Astrocyte of the cerebellum (primary cell): Measurements from ENCODE around the gene LAMC2.

ENCODE experiments used
- DNase-seq: peaks from one replicate; pipeline ENCODE4 v3.0.0-alpha.2; 2011; ENCODE audit warnings: low read depth
- H3K4me3 ChIP-seq: 2 replicates; pipeline ENCODE4 v1.5.1; 2011; ENCODE audit warnings: mild to moderate bottlenecking, low read depth, low read length, moderate library complexity
- in situ Hi-C: cut with HindIII; loops from 2 replicates; pipeline ENCODE4 v1.10.0; 2017; ENCODE audit warnings: low sequenced_read_pairs
- TF ChIP-seq, protein P1 (sequence below): IDR thresholded peaks from 2 replicates; pipeline ENCODE4 v1.5.1; 2012; ENCODE audit warnings: low read length, low read depth, moderate library complexity, mild to moderate bottlenecking; ENCODE audit errors: missing control alignments

LAMC2 gene

DNA sequence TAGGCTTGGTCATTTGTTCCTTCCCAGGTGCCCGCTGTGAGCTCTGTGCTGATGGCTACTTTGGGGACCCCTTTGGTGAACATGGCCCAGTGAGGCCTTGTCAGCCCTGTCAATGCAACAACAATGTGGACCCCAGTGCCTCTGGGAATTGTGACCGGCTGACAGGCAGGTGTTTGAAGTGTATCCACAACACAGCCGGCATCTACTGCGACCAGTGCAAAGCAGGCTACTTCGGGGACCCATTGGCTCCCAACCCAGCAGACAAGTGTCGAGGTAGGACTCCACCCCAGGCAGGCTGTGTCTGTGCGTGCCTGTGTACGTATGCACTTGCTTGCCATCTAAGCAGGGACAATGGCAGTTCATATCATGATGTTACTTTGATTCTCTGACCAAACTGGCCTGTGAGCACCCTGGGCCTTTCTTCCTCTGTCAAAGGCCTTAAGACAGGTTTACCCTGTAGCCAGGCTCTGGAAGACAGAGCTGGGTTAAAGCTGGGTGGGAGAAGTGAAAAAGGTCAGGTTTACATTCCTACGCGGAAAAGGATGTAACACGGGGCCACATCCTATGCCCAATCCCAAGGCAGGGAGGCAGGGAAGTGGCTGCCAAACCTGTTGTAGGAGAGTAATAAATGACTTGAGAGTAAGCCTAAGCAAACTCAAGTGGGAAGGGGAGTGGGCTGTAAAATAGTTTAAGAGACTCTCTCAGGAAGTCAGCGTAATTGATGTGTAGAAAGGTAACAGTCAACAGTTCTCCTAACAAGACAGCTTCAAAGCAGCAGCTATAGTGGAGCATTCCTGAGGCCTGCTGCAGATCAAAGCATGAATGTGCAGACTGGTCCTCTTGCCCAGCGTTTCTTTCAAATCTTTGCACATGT, 42.5 kb downstream of the LAMC2 start:
- in situ Hi-C loops: no loop called here
- TF ChIP-seq, protein P1, sequence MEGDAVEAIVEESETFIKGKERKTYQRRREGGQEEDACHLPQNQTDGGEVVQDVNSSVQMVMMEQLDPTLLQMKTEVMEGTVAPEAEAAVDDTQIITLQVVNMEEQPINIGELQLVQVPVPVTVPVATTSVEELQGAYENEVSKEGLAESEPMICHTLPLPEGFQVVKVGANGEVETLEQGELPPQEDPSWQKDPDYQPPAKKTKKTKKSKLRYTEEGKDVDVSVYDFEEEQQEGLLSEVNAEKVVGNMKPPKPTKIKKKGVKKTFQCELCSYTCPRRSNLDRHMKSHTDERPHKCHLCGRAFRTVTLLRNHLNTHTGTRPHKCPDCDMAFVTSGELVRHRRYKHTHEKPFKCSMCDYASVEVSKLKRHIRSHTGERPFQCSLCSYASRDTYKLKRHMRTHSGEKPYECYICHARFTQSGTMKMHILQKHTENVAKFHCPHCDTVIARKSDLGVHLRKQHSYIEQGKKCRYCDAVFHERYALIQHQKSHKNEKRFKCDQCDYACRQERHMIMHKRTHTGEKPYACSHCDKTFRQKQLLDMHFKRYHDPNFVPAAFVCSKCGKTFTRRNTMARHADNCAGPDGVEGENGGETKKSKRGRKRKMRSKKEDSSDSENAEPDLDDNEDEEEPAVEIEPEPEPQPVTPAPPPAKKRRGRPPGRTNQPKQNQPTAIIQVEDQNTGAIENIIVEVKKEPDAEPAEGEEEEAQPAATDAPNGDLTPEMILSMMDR: no peak
- DNase-seq: no peak

DNA sequence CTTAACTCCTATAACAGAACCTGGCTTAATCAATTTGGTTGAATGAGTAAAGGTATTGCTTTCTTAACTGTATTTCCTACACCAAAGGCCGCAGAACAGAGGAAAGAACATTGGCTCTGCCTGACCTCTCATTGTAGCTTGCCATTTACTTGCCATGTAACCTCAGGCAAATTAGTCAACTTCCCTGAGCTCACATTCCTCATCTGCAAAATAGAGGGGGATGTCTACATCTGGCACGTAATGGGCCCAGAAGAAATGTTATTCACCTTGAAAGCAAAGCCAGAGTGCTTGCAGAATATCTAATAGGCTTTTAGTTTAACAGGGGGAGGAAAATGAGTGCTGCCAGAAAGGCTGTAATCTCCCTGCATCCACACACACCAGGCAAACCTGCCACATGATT, 44.3 kb downstream of the LAMC2 start:
- DNase-seq: no peak

More for the DNA sequence above, 42.5 kb downstream of the LAMC2 start:
- no peak overlapping the region for H3K4me3 ChIP-seq

DNA sequence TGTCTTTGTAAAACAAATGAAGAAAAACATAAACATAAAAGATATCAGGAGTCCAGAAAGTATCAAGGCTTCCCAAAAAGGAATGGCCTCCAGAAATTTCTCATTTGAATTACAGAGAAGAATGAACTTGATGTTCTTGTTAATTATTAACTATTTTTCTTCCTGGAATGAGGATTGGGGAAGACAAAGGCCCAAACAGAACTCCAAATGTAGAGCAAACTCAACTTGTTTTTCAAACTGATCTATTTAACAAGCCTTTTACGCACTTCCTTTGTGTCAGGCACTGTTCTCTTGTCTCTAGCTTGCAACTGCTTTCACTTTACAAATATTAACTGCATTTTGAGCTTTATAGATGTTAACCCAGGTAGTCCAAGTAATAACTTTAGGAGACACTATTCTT, 45.5 kb downstream of the LAMC2 start:
- no peak for DNase-seq
- TF ChIP-seq, protein P1: no peak
- H3K4me3 ChIP-seq: no peak overlapping the region
- in situ Hi-C loops: no loop called here

More for the DNA sequence above, 44.3 kb downstream of the LAMC2 start:
- in situ Hi-C loops: no loop called here
- TF ChIP-seq, protein P1: no peak
- no peak overlapping the region for H3K4me3 ChIP-seq

DNA sequence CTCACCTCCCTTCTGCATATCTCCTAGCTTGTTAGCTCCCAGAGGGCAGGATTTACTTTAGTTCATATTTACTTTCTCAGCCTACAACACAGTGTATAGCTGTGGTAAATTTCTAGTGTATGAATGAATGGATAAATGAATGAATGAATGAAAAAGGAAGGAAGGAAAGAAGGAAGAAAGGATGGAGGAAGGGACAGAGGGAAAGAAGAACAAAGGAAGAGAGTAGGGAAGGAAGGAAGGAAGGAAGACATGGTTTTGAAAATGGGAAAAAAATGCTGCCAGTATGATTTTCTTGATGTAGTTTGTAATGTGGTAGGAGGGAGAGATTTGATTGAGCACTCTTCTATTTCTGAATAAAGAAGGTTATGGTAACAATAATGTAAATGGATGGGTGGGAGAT, 47.0 kb downstream of the LAMC2 start:
- H3K4me3 ChIP-seq: no peak overlapping the region
- DNase-seq: no peak
- TF ChIP-seq, protein P1: no peak
- in situ Hi-C loops: no loop called here

DNA sequence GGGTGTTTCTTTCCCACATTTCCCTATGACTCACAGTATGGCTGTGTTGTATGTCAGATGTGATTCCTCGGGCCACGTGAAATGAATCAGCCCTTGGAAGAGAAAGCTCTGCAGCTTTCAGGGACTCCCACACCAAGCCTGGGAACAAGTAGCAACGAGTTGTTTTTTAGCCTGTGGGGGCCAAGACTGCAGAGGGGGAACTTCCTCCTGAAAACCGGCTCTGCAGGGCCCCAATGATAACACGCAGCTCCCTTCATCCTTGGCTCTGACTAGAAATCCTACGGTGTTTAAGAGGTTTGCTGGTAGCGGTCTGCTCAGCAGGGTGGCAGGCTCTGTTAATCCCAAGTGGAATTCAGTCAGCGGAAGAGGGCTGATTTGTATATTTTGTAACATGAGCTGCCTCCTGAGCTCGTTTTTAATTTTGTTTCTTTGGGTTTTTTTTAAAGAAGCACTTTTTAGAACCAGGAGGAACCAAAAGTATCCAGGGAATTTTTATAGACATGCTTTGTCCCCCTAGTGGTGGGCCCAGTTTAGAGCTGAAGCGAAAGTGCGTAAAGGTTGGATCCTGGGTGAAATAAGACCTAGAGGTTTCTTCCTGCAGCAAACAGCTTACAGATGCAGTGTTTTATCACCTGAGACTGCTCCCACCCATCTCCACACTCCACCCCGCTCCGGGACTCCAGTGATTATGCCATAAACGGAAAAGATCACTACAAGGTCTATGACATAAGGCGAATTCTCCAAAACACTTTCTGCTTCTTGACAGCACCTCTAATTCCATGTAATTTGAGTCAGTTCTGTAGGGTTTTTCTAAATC, 48.8 kb downstream of the LAMC2 start:
- TF ChIP-seq, protein P1: peak; percentile 90
- H3K4me3 ChIP-seq: peak overlapping the region; percentile 32
- in situ Hi-C loops: no loop called here
- peak; percentile 97 for DNase-seq

DNA sequence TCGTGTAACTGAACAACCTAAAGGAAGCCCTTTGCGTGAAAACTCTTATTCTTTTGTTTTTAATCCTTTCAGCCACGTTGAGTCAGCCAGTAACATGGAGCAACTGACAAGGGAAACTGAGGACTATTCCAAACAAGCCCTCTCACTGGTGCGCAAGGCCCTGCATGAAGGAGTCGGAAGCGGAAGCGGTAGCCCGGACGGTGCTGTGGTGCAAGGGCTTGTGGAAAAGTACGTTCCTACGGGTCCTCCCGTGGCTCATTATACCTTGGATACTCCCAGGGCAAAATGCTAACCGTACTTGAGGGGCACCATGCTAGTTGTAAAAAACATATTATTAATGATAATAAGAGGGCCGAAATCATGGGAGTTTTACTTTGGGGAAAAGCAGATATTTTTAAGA, 49.4 kb downstream of the LAMC2 start:
- in situ Hi-C loops: no loop called here
- peak overlapping the region; percentile 32 for H3K4me3 ChIP-seq
- DNase-seq: no peak
- TF ChIP-seq, protein P1: no peak
